Activated CD8-positive, alpha-beta T cell treated with anti-CD3 and anti-CD28 coated beads for 36 hours (primary cell): ENCODE results near the gene IL23R. TPM values are rescaled to one million over a fixed set of nuclear protein-coding genes. Genes with fewer than 3 reads are reported as not detected.

Experiments
- ATAC-seq: fragments of 200-7000 bp; cut with Tn5 transposase; one replicate; pipeline ENCODE4 v1.10.0; 2021; ENCODE audit warnings: mild to moderate bottlenecking, moderate library complexity
- CTCF ChIA-PET: fragments of 350-600 bp; sonication (Branson Sonifier 250); formaldehyde crosslinking; loops from one replicate; lab custom pipeline; 2021; ENCODE audit warnings: antibody characterized with exemption; lab: Charles Lee
- POLR2A ChIA-PET: fragments of 350-600 bp; sonication (Branson Sonifier 250); formaldehyde crosslinking; loops from one replicate; lab custom pipeline; 2021; ENCODE audit warnings: antibody characterized with exemption; lab: Charles Lee
- DNase-seq: peaks from one replicate; pipeline ENCODE4 v3.0.0-alpha.2; 2020
- H3K27ac Mint-ChIP-seq: one replicate; pipeline ENCODE4 v1.8.0; 2021; ENCODE audit warnings: mild to moderate bottlenecking, mixed read lengths
- H3K27me3 Mint-ChIP-seq: one replicate; pipeline ENCODE4 v1.8.0; 2021; ENCODE audit warnings: mixed read lengths
- H3K36me3 Mint-ChIP-seq: one replicate; pipeline ENCODE4 v1.8.0; 2021; ENCODE audit warnings: low read depth, mixed read lengths
- H3K4me1 Mint-ChIP-seq: one replicate; pipeline ENCODE4 v1.8.0; 2021; ENCODE audit warnings: low read depth, mixed read lengths
- H3K4me3 Mint-ChIP-seq: one replicate; pipeline ENCODE4 v1.8.0; 2021; ENCODE audit warnings: mild to moderate bottlenecking, moderate library complexity, mixed read lengths
- H3K9me3 Mint-ChIP-seq: one replicate; pipeline ENCODE4 v1.8.0; 2021; ENCODE audit warnings: mixed read lengths
- CTCF ChIP-seq: fragments of 200-600 bp; IDR thresholded peaks from one replicate; pipeline ENCODE4 v1.8.0; 2022; ENCODE audit warnings: antibody characterized with exemption, mild to moderate bottlenecking
- intact Hi-C: fragments of 100-400 bp; cut with micrococcal nuclease; formaldehyde crosslinking; loops from one replicate; pipeline ENCODE4 v1.10.0; 2022
- total RNA-seq, 2 experiments: library from RNA; stranded (reverse); gene quantifications; one replicate each; pipeline ENCODE4 v1.2.3, GENCODE V29; 2021

The IL23R gene
- total RNA-seq, 2 experiments from 2014 or later: 1.0 to 1.2 TPM

GRCh38 chr1:67261680-67262079 is 95.4 kb downstream of the IL23R start:
- ATAC-seq (peak; percentile 82), DNase-seq (peak; percentile 63)
- Mint-ChIP-seq H3K9me3 (no peaks in the 10 kb centered on the region), H3K27me3 (no peaks in the 10 kb centered on the region), H3K36me3 (no peaks in the 10 kb centered on the region), H3K4me1 (peaks cover 28% of the 10 kb centered on the region), H3K27ac (no peak overlapping the region), H3K4me3 (no peak overlapping the region)
- ChIA-PET CTCF (interaction anchor here (0.6 to 2.0 kb wide), 17 partner anchors 10 to 254 kb away, joined by 3 to 18 read pairs (median 4); no protein-coding TSS in a partner anchor), POLR2A (interaction anchor here (0.7 to 1.9 kb wide), 7 partner anchors 8 to 688 kb away, joined by 3 to 10 read pairs (median 3); no protein-coding TSS in a partner anchor)
- intact Hi-C loops: no loop called here
- TF ChIP-seq CTCF: peak; percentile 39

- no peak overlapping the region for H3K27ac Mint-ChIP-seq
- no peak for TF ChIP-seq CTCF
- intact Hi-C loops: no loop called here
- ChIA-PET POLR2A (interaction anchor here (0.8 to 1.9 kb wide), 5 partner anchors 8 to 48 kb away, joined by 3 to 10 read pairs (median 4); no protein-coding TSS in a partner anchor), CTCF (interaction anchor here (1.0 to 2.0 kb wide), 13 partner anchors 9 to 238 kb away, joined by 3 to 18 read pairs (median 5); no protein-coding TSS in a partner anchor)
- H3K4me3 Mint-ChIP-seq: no peak overlapping the region
- ATAC-seq (no peak), DNase-seq (no peak)
- H3K27me3 Mint-ChIP-seq: no peaks in the 10 kb centered on the region
- H3K9me3 Mint-ChIP-seq: no peaks in the 10 kb centered on the region
- H3K4me1 Mint-ChIP-seq: peaks cover 28% of the 10 kb centered on the region
- H3K36me3 Mint-ChIP-seq: no peaks in the 10 kb centered on the region
Observed at GRCh38 chr1:67262735-67263134, 96.5 kb downstream of the IL23R start.

- intact Hi-C loops: no loop called here
- TF ChIP-seq CTCF: no peak
- ChIA-PET CTCF (no interaction called here), POLR2A (interaction anchor here (0.7 kb wide), 1 partner anchor 149 kb away, joined by 3 read pairs; no protein-coding TSS in a partner anchor)
- DNase-seq (no peak), ATAC-seq (no peak)
- H3K27ac Mint-ChIP-seq: no peak overlapping the region
- no peak overlapping the region for H3K4me3 Mint-ChIP-seq
- no peaks in the 10 kb centered on the region for H3K27me3 Mint-ChIP-seq
- H3K9me3 Mint-ChIP-seq: no peaks in the 10 kb centered on the region
- no peaks in the 10 kb centered on the region for H3K36me3 Mint-ChIP-seq
- H3K4me1 Mint-ChIP-seq: peaks cover 28% of the 10 kb centered on the region
Observed at GRCh38 chr1:67264152-67264551, 97.9 kb downstream of the IL23R start.

GRCh38 chr1:67264899-67265298 is 98.6 kb downstream of the IL23R start:
- intact Hi-C loops: no loop called here
- TF ChIP-seq CTCF: no peak
- Mint-ChIP-seq H3K36me3 (no peaks in the 10 kb centered on the region), H3K4me3 (peak overlapping the region; percentile 40), H3K27me3 (no peaks in the 10 kb centered on the region), H3K4me1 (peaks cover 28% of the 10 kb centered on the region), H3K27ac (peak overlapping the region; percentile 71), H3K9me3 (no peaks in the 10 kb centered on the region)
- DNase-seq: no peak
- ChIA-PET POLR2A (no interaction called here), CTCF (no interaction called here)
- ATAC-seq: no peak

GRCh38 chr1:67269061-67269460 is 102.8 kb downstream of the IL23R start:
- CTCF ChIA-PET: interaction anchor here (1.1 kb wide), 1 partner anchor 55 kb away, joined by 3 read pairs; no protein-coding TSS in a partner anchor
- H3K9me3 Mint-ChIP-seq: peaks cover 15% of the 10 kb centered on the region
- H3K4me3 Mint-ChIP-seq: no peak overlapping the region
- H3K27ac Mint-ChIP-seq: no peak overlapping the region
- POLR2A ChIA-PET: interaction anchor here (2.0 kb wide), 1 partner anchor 64 kb away, joined by 7 read pairs; no protein-coding TSS in a partner anchor
- peaks cover 3% of the 10 kb centered on the region for H3K27me3 Mint-ChIP-seq
- ATAC-seq (no peak), DNase-seq (no peak)
- peaks cover 15% of the 10 kb centered on the region for H3K36me3 Mint-ChIP-seq
- no peak for TF ChIP-seq CTCF
- H3K4me1 Mint-ChIP-seq: peaks cover 32% of the 10 kb centered on the region
- intact Hi-C loops: no loop called here
